PC-9 (cell line): ENCODE results near the gene EGFL8. TPM values are rescaled to one million over a fixed set of nuclear protein-coding genes. Genes with fewer than 3 reads are reported as not detected.

Experiments
- BruUV-seq: library from RNA; stranded (reverse); fragments of 400-500 nt; replicated peaks from 2 replicates; lab custom pipeline; 2021; lab: Mats Ljungman, UMichigan
- CTCF ChIA-PET: fragments of 300-600 bp; sonication (Branson Sonifier 250); formaldehyde crosslinking; loops from one replicate; lab custom pipeline; 2022; ENCODE audit warnings: antibody characterized with exemption; lab: Charles Lee
- POLR2A ChIA-PET: fragments of 300-600 bp; sonication (Branson Sonifier 250); formaldehyde crosslinking; loops from one replicate; lab custom pipeline; 2022; ENCODE audit warnings: antibody characterized with exemption; ENCODE audit not compliant: unreplicated experiment; lab: Charles Lee
- DNase-seq, 2 experiments: peaks; one replicate each; pipeline versions ENCODE4 v3.0.0 to v3.0.0-alpha.2; 2015 to 2022; ENCODE audit warnings: mixed read lengths in 1 of 2
- H2AFZ ChIP-seq: fragments of 200-600 bp; sonication (generic); 2 replicates; pipeline ENCODE4 v1.8.1; 2017; ENCODE audit warnings: antibody characterized with exemption
- H3F3A ChIP-seq: fragments of 200-600 bp; sonication (generic); 2 replicates; pipeline ENCODE4 v1.8.1; 2017; ENCODE audit warnings: antibody characterized with exemption, mild to moderate bottlenecking, low read depth; ENCODE audit not compliant: insufficient read depth
- H3K27ac ChIP-seq: fragments of 200-600 bp; sonication (generic); 2 replicates; pipeline ENCODE4 v1.6.1; 2016; ENCODE audit warnings: mixed run types
- H3K27me3 ChIP-seq: fragments of 200-600 bp; sonication (generic); 2 replicates; pipeline ENCODE4 v1.6.1; 2016; ENCODE audit warnings: low read depth, mixed run types; ENCODE audit not compliant: insufficient read depth
- H3K36me3 ChIP-seq: fragments of 200-600 bp; sonication (generic); 2 replicates; pipeline ENCODE4 v1.6.1; 2016; ENCODE audit warnings: low read depth, mixed run types
- H3K4me1 ChIP-seq: fragments of 200-600 bp; sonication (generic); replicated peaks from 2 replicates; pipeline ENCODE4 v1.6.1; 2016; ENCODE audit warnings: mixed run types; ENCODE audit not compliant: insufficient read depth
- H3K4me2 ChIP-seq: fragments of 200-600 bp; sonication (generic); 2 replicates; pipeline ENCODE4 v1.6.1; 2017; ENCODE audit warnings: mixed run types
- H3K4me3 ChIP-seq: fragments of 200-600 bp; sonication (generic); 2 replicates; pipeline ENCODE4 v1.6.1; 2016; ENCODE audit warnings: mixed run types
- H3K79me2 ChIP-seq: fragments of 200-600 bp; sonication (generic); 2 replicates; pipeline ENCODE4 v1.6.1; 2017; ENCODE audit warnings: low read depth, mixed run types
- H3K9me2 ChIP-seq: fragments of 200-600 bp; sonication (generic); 2 replicates; pipeline ENCODE4 v1.8.1; 2017; ENCODE audit warnings: mild to moderate bottlenecking; ENCODE audit not compliant: insufficient read depth
- H3K9me3 ChIP-seq: fragments of 200-600 bp; sonication (generic); 2 replicates; pipeline ENCODE4 v1.8.1; 2016; ENCODE audit warnings: low read depth; ENCODE audit not compliant: insufficient read depth
- H4K20me1 ChIP-seq: fragments of 200-600 bp; sonication (generic); 2 replicates; pipeline ENCODE4 v1.8.1; 2017; ENCODE audit not compliant: insufficient read depth
- CTCF ChIP-seq: fragments of 200-600 bp; sonication (generic); conservative IDR thresholded peaks from 2 replicates; pipeline ENCODE4 v1.6.1; 2017; ENCODE audit warnings: mixed run types, antibody characterized with exemption, mild to moderate bottlenecking, moderate library complexity
- EZH2 ChIP-seq: fragments of 200-600 bp; sonication (generic); IDR thresholded peaks from 2 replicates; pipeline ENCODE4 v1.8.0; 2017; ENCODE audit warnings: antibody characterized with exemption, low read depth
- intact Hi-C: fragments of 100-400 bp; cut with micrococcal nuclease; formaldehyde crosslinking; loops from one replicate; pipeline ENCODE4 v1.10.0; 2022; ENCODE audit not compliant: unreplicated experiment
- total RNA-seq: library from RNA; stranded (reverse); gene quantifications from 2 replicates; pipeline ENCODE4 v1.2.3, GENCODE V29; 2021

Gene EGFL8
- total RNA-seq, 1 experiment from 2014 or later: 26.0 TPM

GRCh38 chr6:32127409-32127716 is 37.0 kb upstream of the EGFL8 start:
- CTCF ChIA-PET: no interaction called here

GRCh38 chr6:32127717-32128592 is 36.4 kb upstream of the EGFL8 start, which contains the start of gene ATF6B:
ATF6B (minus strand) TSS chr6:32128246; CDS start chr6:32128207, 39 bp downstream.
- Histone ChIP-seq H2AFZ (peak within 1 kb of the TSS; percentile 100), H3K79me2 (peaks cover 43% of the 10 kb centered on the region), H3K27ac (peak within 1 kb of the TSS; percentile 57), H3K9me3 (no peaks in the 10 kb centered on the region), H4K20me1 (no peaks in the 10 kb centered on the region), H3K4me1 (peaks cover 29% of the 10 kb centered on the region), H3K4me3 (peak within 1 kb of the TSS; percentile 97), H3K4me2 (peak within 1 kb of the TSS; percentile 88), H3F3A (peaks cover 21% of the 10 kb centered on the region), H3K9me2 (no peaks in the 10 kb centered on the region), H3K27me3 (no peaks in the 10 kb centered on the region), H3K36me3 (peaks cover 7% of the 10 kb centered on the region; the same call in 1 of the 2 replicates)
- peak; percentile 94 to 99 for DNase-seq
- no TSS peak for BruUV-seq
- TF ChIP-seq EZH2 (no peak), CTCF (no peak)
- ChIA-PET POLR2A (interaction anchor here (0.5 to 1.0 kb wide), 6 partner anchors 26 to 183 kb away, joined by 3 to 14 read pairs (median 4); partner anchors contain the start of gene PBX2), CTCF (interaction anchor here (0.6 kb wide), 2 partner anchors 353 to 840 kb away, joined by 3 to 9 read pairs; partner anchors contain the start of gene BRD2)
- intact Hi-C loops: no loop called here

More at GRCh38 chr6:32127409-32127716, 37.0 kb upstream of the EGFL8 start:
- Histone ChIP-seq H3F3A (peaks cover 21% of the 10 kb centered on the region), H3K27ac (no peak overlapping the region), H3K4me1 (peaks cover 26% of the 10 kb centered on the region), H3K4me3 (peak overlapping the region; percentile 97), H3K27me3 (no peaks in the 10 kb centered on the region), H3K79me2 (peaks cover 43% of the 10 kb centered on the region), H4K20me1 (no peaks in the 10 kb centered on the region), H3K36me3 (peaks cover 7% of the 10 kb centered on the region; the same call in 1 of the 2 replicates), H3K9me3 (no peaks in the 10 kb centered on the region), H3K4me2 (peak overlapping the region; percentile 88), H3K9me2 (no peaks in the 10 kb centered on the region), H2AFZ (peak overlapping the region; percentile 100)
- BruUV-seq: no TSS peak
- no peak for DNase-seq
- TF ChIP-seq EZH2 (no peak), CTCF (no peak)
- POLR2A ChIA-PET: no interaction called here
- intact Hi-C loops: no loop called here

- Histone ChIP-seq H3K4me2 (peak overlapping the region; percentile 81), H3K9me3 (no peaks in the 10 kb centered on the region), H2AFZ (no peak overlapping the region; the same call in 1 of the 2 replicates), H3K27me3 (no peaks in the 10 kb centered on the region), H3K4me3 (peak overlapping the region; percentile 74), H4K20me1 (no peaks in the 10 kb centered on the region), H3F3A (peaks cover 21% of the 10 kb centered on the region), H3K27ac (peak overlapping the region; percentile 19; the same call in 1 of the 2 replicates), H3K4me1 (peaks cover 29% of the 10 kb centered on the region), H3K79me2 (peaks cover 43% of the 10 kb centered on the region), H3K36me3 (peaks cover 7% of the 10 kb centered on the region; the same call in 1 of the 2 replicates), H3K9me2 (no peaks in the 10 kb centered on the region)
- CTCF ChIA-PET: interaction anchor here (0.6 to 0.8 kb wide), 2 partner anchors 10 to 354 kb away, joined by 3 to 9 read pairs; no protein-coding TSS in a partner anchor
- no peak for DNase-seq
- TF ChIP-seq EZH2 (no peak), CTCF (no peak)
- intact Hi-C loops: no loop called here
- no TSS peak for BruUV-seq
- POLR2A ChIA-PET: interaction anchor here (0.7 to 1.0 kb wide), 2 partner anchors 61 to 67 kb away, joined by 3 to 14 read pairs; partner anchors contain the start of gene PBX2
These were observed 35.6 kb upstream of the EGFL8 start for GRCh38 chr6:32128751-32129296.
